Liver (tissue), 9 donors: ENCODE measurements around the gene P4HA2. TPM values are rescaled to one million over a fixed set of nuclear protein-coding genes. Genes with fewer than 3 reads are reported as not detected.

ENCODE experiments used
- DNase-seq: peaks from one replicate; pipeline ENCODE4 v3.0.0-alpha.2; 2017; ENCODE audit warnings: low spot score
- H3K27ac ChIP-seq, 2 donors: one replicate each; pipeline ENCODE4 v1.7.0; 2013; ENCODE audit warnings: inconsistent platforms in 2 of 2, low read length in 2 of 2, control low read depth in 1 of 2, low read depth in 1 of 2, mild to moderate bottlenecking in 1 of 2
- H3K27me3 ChIP-seq, 4 donors: one replicate each; pipeline versions ENCODE4 v1.6.1 to v1.7.0; 2013; ENCODE audit warnings: low read length in 3 of 4, inconsistent platforms in 1 of 4, mild to moderate bottlenecking in 1 of 4, moderate library complexity in 1 of 4; ENCODE audit not compliant: control insufficient read depth in 4 of 4, insufficient read depth in 4 of 4
- H3K36me3 ChIP-seq, 4 donors: one replicate each; pipeline versions ENCODE4 v1.6.1 to v1.7.0; 2013; ENCODE audit warnings: low read length in 3 of 4, mild to moderate bottlenecking in 3 of 4, low read depth in 1 of 4, moderate library complexity in 1 of 4; ENCODE audit not compliant: control insufficient read depth in 4 of 4, insufficient read depth in 3 of 4
- H3K4me1 ChIP-seq, 4 donors: one replicate each; pipeline versions ENCODE4 v1.6.1 to v1.7.0; 2013; ENCODE audit warnings: low read length in 3 of 4, mild to moderate bottlenecking in 3 of 4, moderate library complexity in 1 of 4; ENCODE audit not compliant: control insufficient read depth in 4 of 4, insufficient read depth in 4 of 4
- H3K4me3 ChIP-seq, 3 donors: one replicate each; pipeline versions ENCODE4 v1.6.1 to v1.7.0; 2013; ENCODE audit warnings: low read length in 3 of 3, control low read depth in 1 of 3, low read depth in 1 of 3, mild to moderate bottlenecking in 1 of 3
- H3K9ac ChIP-seq, 2 donors: one replicate each; pipeline ENCODE4 v1.7.0; 2013; ENCODE audit warnings: low read length in 2 of 2, mild to moderate bottlenecking in 2 of 2, moderate library complexity in 2 of 2, control low read depth in 1 of 2, low read depth in 1 of 2
- H3K9me3 ChIP-seq, 4 donors: one replicate each; pipeline versions ENCODE4 v1.6.1 to v1.7.0; 2013; ENCODE audit warnings: low read length in 3 of 4; ENCODE audit not compliant: control insufficient read depth in 4 of 4
- ATF3 ChIP-seq: IDR thresholded peaks from 2 replicates; pipeline ENCODE4 v1.6.1; 2016; ENCODE audit warnings: antibody characterized with exemption
- CTCF ChIP-seq: fragments of 150-350 bp; IDR thresholded peaks from 2 replicates; pipeline ENCODE4 v1.5.1; 2017; ENCODE audit warnings: improper control_type of control experiment, low read depth, low read length; ENCODE audit not compliant: missing input control
- EGR1 ChIP-seq, 2 donors: IDR thresholded peaks; 2 replicates each; pipeline ENCODE4 v1.6.1; 2016 to 2018; ENCODE audit warnings: antibody characterized with exemption in 2 of 2, low read depth in 2 of 2
- FOXA2 ChIP-seq: IDR thresholded peaks from 2 replicates; pipeline ENCODE4 v1.6.1; 2016; ENCODE audit warnings: antibody characterized with exemption
- GABPA ChIP-seq, 2 donors: IDR thresholded peaks in 1 of 2; conservative IDR thresholded peaks in 1 of 2; 2 replicates each; pipeline ENCODE4 v1.6.1; 2016; ENCODE audit warnings: antibody characterized with exemption in 2 of 2, mild to moderate bottlenecking in 1 of 2, moderate library complexity in 1 of 2
- HNF4A ChIP-seq, 2 donors: conservative IDR thresholded peaks; 2 replicates each; pipeline ENCODE4 v1.6.1; 2016; ENCODE audit warnings: antibody characterized with exemption in 2 of 2, mild to moderate bottlenecking in 2 of 2
- HNF4G ChIP-seq: IDR thresholded peaks from 2 replicates; pipeline ENCODE4 v1.6.1; 2016; ENCODE audit warnings: antibody characterized with exemption
- JUND ChIP-seq, 2 donors: IDR thresholded peaks; 2 replicates each; pipeline ENCODE4 v1.6.1; 2016; ENCODE audit warnings: antibody characterized with exemption in 2 of 2
- MAX ChIP-seq: IDR thresholded peaks from 2 replicates; pipeline ENCODE4 v1.6.1; 2016; ENCODE audit warnings: antibody characterized with exemption
- NR2F2 ChIP-seq: IDR thresholded peaks from 2 replicates; pipeline ENCODE4 v1.6.1; 2016; ENCODE audit warnings: antibody characterized with exemption
- RAD21 ChIP-seq, 2 donors: IDR thresholded peaks; 2 replicates each; pipeline ENCODE4 v1.6.1; 2016; ENCODE audit warnings: antibody characterized with exemption in 2 of 2, mild to moderate bottlenecking in 2 of 2
- REST ChIP-seq: IDR thresholded peaks from 2 replicates; pipeline ENCODE4 v1.6.1; 2016; ENCODE audit warnings: antibody characterized with exemption, mild to moderate bottlenecking
- RXRA ChIP-seq, 2 donors: IDR thresholded peaks; 2 replicates each; pipeline ENCODE4 v1.6.1; 2017 to 2018; ENCODE audit warnings: antibody characterized with exemption in 2 of 2, mild to moderate bottlenecking in 1 of 2
- SP1 ChIP-seq: IDR thresholded peaks from 2 replicates; pipeline ENCODE4 v1.6.1; 2018; ENCODE audit warnings: antibody characterized with exemption, mild to moderate bottlenecking
- TAF1 ChIP-seq: conservative IDR thresholded peaks from 2 replicates; pipeline ENCODE4 v1.6.1; 2016; ENCODE audit warnings: antibody characterized with exemption, mild to moderate bottlenecking
- YY1 ChIP-seq: IDR thresholded peaks from 2 replicates; pipeline ENCODE4 v1.6.1; 2016; ENCODE audit warnings: antibody characterized with exemption, mild to moderate bottlenecking
- ZBTB33 ChIP-seq: IDR thresholded peaks from 2 replicates; pipeline ENCODE4 v1.6.1; 2016; ENCODE audit warnings: antibody characterized with exemption
- WGBS: extraction: QIAGEN DNeasy Blood & Tissue Kit; methylation state at CpG from one replicate; pipeline ENCODE4 v1.1.7; 2013; 5-methylcytosine and 5-hydroxymethylcytosine counted together
- polyA plus RNA-seq, 2 donors: library from polyadenylated mRNA; stranded (reverse) in 1 of 2; unstranded in 1 of 2; fragments of 200-250 nt in 1 of 2; fragments of >200 nt in 1 of 2; fragmentation: Nextera tagmentation in 1 of 2; extraction: Ambion mirVana in 1 of 2; gene quantifications; one replicate each; pipeline versions ENCODE4 v1.2.1 to v1.2.3, GENCODE V29; 2013 to 2015
- total RNA-seq, 2 donors: library from RNA; depleted of rRNA; stranded (reverse); fragments of >200 nt; gene quantifications; one replicate each; pipeline ENCODE4 v1.2.3, GENCODE V29; 2014
- donor health status: healthy.
- donor health status: healthy.
- donor health status: healthy.
- donor health status: healthy.
- donor health status: healthy.

The P4HA2 gene
- total and polyA plus RNA-seq, 4 donors: 4.6 to 7.9 (median 6.1) TPM

- no peak for DNase-seq
- no peak overlapping the region for H3K27ac ChIP-seq
- no peak for TF ChIP-seq HNF4G
- no peak for TF ChIP-seq ZBTB33
- no peak for TF ChIP-seq RXRA (IDR thresholded peaks at IDR 0.05)
- no peak for TF ChIP-seq EGR1 (IDR thresholded peaks at IDR 0.05; ENCODE audit: low read depth in 2 of 2)
- TF ChIP-seq JUND (IDR thresholded peaks at IDR 0.05): no peak
- no peak for TF ChIP-seq ATF3
- TF ChIP-seq GABPA (IDR thresholded peaks at IDR 0.05 in 1 of 2, conservative IDR thresholded peaks at IDR 0.05 in 1 of 2): no peak
- no peak for TF ChIP-seq YY1
- no peak for TF ChIP-seq TAF1
- TF ChIP-seq HNF4A (conservative IDR thresholded peaks at IDR 0.05): no peak
- no peak for TF ChIP-seq FOXA2
- no peak for TF ChIP-seq SP1
- no peak overlapping the region for H3K9ac ChIP-seq
- no peaks in the 10 kb centered on the region for H3K27me3 ChIP-seq
- H3K36me3 ChIP-seq: no peaks in the 10 kb centered on the region
- H3K9me3 ChIP-seq: no peaks in the 10 kb centered on the region
- no peak overlapping the region for H3K4me3 ChIP-seq
- H3K4me1 ChIP-seq: peaks cover 2 to 7% (median 3%) of the 10 kb centered on the region in 4 donors
- 54% methylated on average over 3 of the region's 3 CpGs for WGBS
Measured at GRCh38 chr5:132179405-132179804, 48.2 kb downstream of the P4HA2 start.

GRCh38 chr5:132177691-132178149 is 49.9 kb downstream of the P4HA2 start:
- peak; percentile 49 for DNase-seq
- Histone ChIP-seq H3K4me3 (no peak overlapping the region), H3K27me3 (no peaks in the 10 kb centered on the region), H3K4me1 (peaks cover 2 to 7% (median 3%) of the 10 kb centered on the region in 4 donors), H3K27ac (no peak overlapping the region), H3K9ac (no peak overlapping the region), H3K9me3 (no peaks in the 10 kb centered on the region), H3K36me3 (no peaks in the 10 kb centered on the region)
- TF ChIP-seq JUND (IDR thresholded peaks at IDR 0.05) (no peak), HNF4A (conservative IDR thresholded peaks at IDR 0.05) (no peak), ATF3 (no peak), MAX (no peak), RXRA (IDR thresholded peaks at IDR 0.05) (no peak), SP1 (no peak), RAD21 (IDR thresholded peaks at IDR 0.05) (no peak), EGR1 (IDR thresholded peaks at IDR 0.05; ENCODE audit: low read depth in 2 of 2) (no peak)
- WGBS: 96% methylated on average over 6 of the region's 6 CpGs

- no peaks in the 10 kb centered on the region for H3K27me3 ChIP-seq
- no peak overlapping the region for H3K9ac ChIP-seq
- TF ChIP-seq MAX (no peak), SP1 (no peak), RXRA (IDR thresholded peaks at IDR 0.05) (no peak), FOXA2 (no peak), NR2F2 (no peak), GABPA (IDR thresholded peaks at IDR 0.05 in 1 of 2, conservative IDR thresholded peaks at IDR 0.05 in 1 of 2) (no peak), YY1 (no peak), TAF1 (no peak), CTCF (no peak), REST (no peak)
- H3K4me1 ChIP-seq: peaks cover 2 to 7% (median 3%) of the 10 kb centered on the region in 4 donors
- DNase-seq: no peak
- no peaks in the 10 kb centered on the region for H3K9me3 ChIP-seq
- no peaks in the 10 kb centered on the region for H3K36me3 ChIP-seq
- WGBS: 68% methylated on average over 3 of the region's 3 CpGs
- no peak overlapping the region for H3K27ac ChIP-seq
- H3K4me3 ChIP-seq: no peak overlapping the region
Measured at GRCh38 chr5:132176987-132177386, 50.7 kb downstream of the P4HA2 start.
